Measurements from ENCODE around the gene COL9A1.

- TF ChIP-seq CTCF (IDR thresholded peaks at IDR 0.05) (no peak), SIN3A (IDR thresholded peaks at IDR 0.05; ENCODE audit: borderline replicate concordance, insufficient read depth, low read depth, low read length) (no peak), TCF7L2 (IDR thresholded peaks at IDR 0.05; ENCODE audit: low read depth, low read length) (no peak), POLR2AphosphoS5 (IDR thresholded peaks at IDR 0.05; ENCODE audit: low read depth, low read length) (no peak)
Measured at GRCh38 chr6:70175770-70176169, 127.1 kb downstream of the COL9A1 start.
